ENCODE results near the gene CLCN3. TPM values are rescaled to one million over a fixed set of nuclear protein-coding genes. Genes with fewer than 3 reads are reported as not detected.
A peak's percentile ranks its signal among the peaks of the same experiment; 100 is the strongest.
"Not testable (repeated sequence)": the region's sequence is repeated elsewhere in the genome, so short reads cannot be mapped to it uniquely, and the experiment has no call there.

CLCN3 gene
- total RNA-seq, result 10 to 100 TPM; 24.5 to 26.4 TPM

DNA sequence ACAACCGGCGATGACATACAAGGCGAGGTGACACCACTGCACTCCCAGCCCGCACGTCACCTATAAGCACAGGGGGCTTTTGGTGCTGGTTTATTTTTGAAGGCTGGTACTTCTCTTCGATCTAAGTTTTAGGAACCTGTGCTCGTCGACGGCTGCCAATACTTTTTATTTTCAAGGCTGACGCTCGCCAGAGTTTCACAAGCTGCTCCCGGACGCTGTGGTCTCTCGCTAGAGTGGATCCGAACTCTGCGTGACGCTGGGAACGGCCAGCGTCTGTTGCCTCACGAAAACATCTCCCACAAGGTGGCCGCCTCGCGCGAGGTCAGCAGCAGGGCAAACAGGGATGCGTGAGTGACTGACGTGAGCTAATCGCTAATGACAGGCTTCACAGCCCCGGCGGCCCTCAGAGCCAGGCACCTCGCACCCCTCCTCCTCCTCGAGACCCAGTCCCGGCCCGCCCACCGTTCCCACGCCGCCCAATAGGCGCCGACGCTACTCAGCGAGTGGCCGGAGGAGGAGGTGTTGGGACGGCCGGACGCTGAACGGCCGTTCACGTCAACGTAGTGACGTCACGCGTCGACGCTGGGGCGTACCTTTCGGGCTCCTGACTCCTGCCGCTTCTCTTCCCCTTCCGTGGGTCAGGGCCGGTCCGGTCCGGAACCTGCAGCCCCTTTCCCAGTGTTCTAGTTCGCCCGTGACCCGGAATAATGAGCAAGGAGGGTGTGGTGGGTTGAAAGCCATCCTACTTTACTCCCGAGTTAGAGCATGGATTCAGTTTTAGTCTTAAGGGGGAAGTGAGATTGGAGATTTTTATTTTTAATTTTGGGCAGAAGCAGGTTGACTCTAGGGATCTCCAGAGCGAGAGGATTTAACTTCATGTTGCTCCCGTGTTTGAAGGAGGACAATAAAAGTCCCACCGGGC lies at the start of gene CLCN3:
Gene CLCN3, plus strand, starts transcription at position 621 of the 922 bp plus-strand sequence. CDS start 15,351 bp downstream, outside the sequence.
- Mint-ChIP-seq H3K36me3 (ENCODE audit: low read depth) (peaks cover 6% of the 10 kb centered on the region), H3K27ac (peak within 1 kb of the TSS; percentile 99), H3K27me3 (no peaks in the 10 kb centered on the region), H3K9me3 (no peaks in the 10 kb centered on the region), H3K4me1 (peaks cover 55% of the 10 kb centered on the region), H3K4me3 (peak within 1 kb of the TSS; percentile 93)
- ChIA-PET POLR2A (interaction anchor here (0.7 to 3.8 kb wide), 11 partner anchors 8 to 610 kb away, joined by 3 to 40 read pairs (median 4); partner anchors contain the start of genes CBR4, HPF1 and NEK1), CTCF (interaction anchor here (0.6 to 2.8 kb wide), 12 partner anchors 7 to 126 kb away, joined by 3 to 11 read pairs (median 4); partner anchors contain the start of gene NEK1)
- DNase-seq, result peak; percentile 91

- H3K27ac Mint-ChIP-seq, H3K27me3 Mint-ChIP-seq, H3K4me3 Mint-ChIP-seq, DNase-seq, POLR2A ChIA-PET, H3K9me3 Mint-ChIP-seq, CTCF ChIA-PET: not testable (repeated sequence)
- Mint-ChIP-seq H3K36me3 (ENCODE audit: low read depth) (peaks cover 41% of the 10 kb centered on the region), H3K4me1 (peaks cover 16% of the 10 kb centered on the region)
Measured at GRCh38 chr4:169571012-169571411, 49.4 kb upstream of the CLCN3 start.

- H3K4me3 Mint-ChIP-seq, result no peak overlapping the region
- POLR2A ChIA-PET, result no interaction called here
Measured at GRCh38 chr4:169571435-169571834, 48.9 kb upstream of the CLCN3 start.

GRCh38 chr4:169573889-169574288 lies 46.5 kb upstream of the CLCN3 start:
- Mint-ChIP-seq H3K4me1 (peaks cover 13% of the 10 kb centered on the region), H3K9me3 (no peaks in the 10 kb centered on the region), H3K4me3 (no peak overlapping the region), H3K36me3 (ENCODE audit: low read depth) (peaks cover 43% of the 10 kb centered on the region), H3K27ac (no peak overlapping the region), H3K27me3 (no peaks in the 10 kb centered on the region)
- ChIA-PET CTCF (no interaction called here), POLR2A (no interaction called here)
- no peak for DNase-seq

More at GRCh38 chr4:169571435-169571834, 48.9 kb upstream of the CLCN3 start:
- no peak for DNase-seq
- H3K27me3 Mint-ChIP-seq, result no peaks in the 10 kb centered on the region
- peaks cover 15% of the 10 kb centered on the region for H3K4me1 Mint-ChIP-seq
- CTCF ChIA-PET, result no interaction called here
- peaks cover 44% of the 10 kb centered on the region for H3K36me3 Mint-ChIP-seq (ENCODE audit: low read depth)
- H3K9me3 Mint-ChIP-seq, result no peaks in the 10 kb centered on the region
- no peak overlapping the region for H3K27ac Mint-ChIP-seq

- Mint-ChIP-seq H3K4me3 (no peak overlapping the region), H3K4me1 (peaks cover 7% of the 10 kb centered on the region), H3K27me3 (no peaks in the 10 kb centered on the region), H3K27ac (peak overlapping the region; percentile 17), H3K36me3 (ENCODE audit: low read depth) (peaks cover 12% of the 10 kb centered on the region), H3K9me3 (no peaks in the 10 kb centered on the region)
- ChIA-PET CTCF (no interaction called here), POLR2A (no interaction called here)
- no peak for DNase-seq
Measured at GRCh38 chr4:169582203-169582602, 38.2 kb upstream of the CLCN3 start.

DNA sequence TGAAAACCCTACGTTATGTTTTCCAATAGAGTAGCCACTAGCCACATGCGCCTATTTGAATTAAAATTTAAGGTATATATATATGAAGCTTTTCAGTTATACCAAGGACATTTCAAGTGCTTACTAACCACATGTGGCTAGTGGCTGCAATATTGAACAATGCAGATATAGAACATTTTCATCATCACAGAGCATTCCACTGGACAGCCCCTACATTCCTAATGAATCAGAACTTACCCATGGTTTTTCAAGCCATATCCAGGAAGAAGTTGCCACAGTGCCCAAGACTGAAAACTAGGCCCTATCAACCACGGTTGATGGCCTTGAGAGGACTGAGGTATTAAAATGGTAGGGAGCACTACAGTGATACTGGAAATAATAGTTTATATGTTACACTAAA lies 37.7 kb upstream of the CLCN3 start:
- Mint-ChIP-seq H3K4me3 (no peak overlapping the region), H3K27ac (no peak overlapping the region), H3K36me3 (ENCODE audit: low read depth) (peaks cover 12% of the 10 kb centered on the region), H3K27me3 (no peaks in the 10 kb centered on the region), H3K9me3 (no peaks in the 10 kb centered on the region), H3K4me1 (peaks cover 7% of the 10 kb centered on the region)
- DNase-seq, result no peak
- ChIA-PET POLR2A (no interaction called here), CTCF (no interaction called here)

GRCh38 chr4:169583563-169583962 lies 36.8 kb upstream of the CLCN3 start:
- ChIA-PET CTCF (no interaction called here), POLR2A (no interaction called here)
- Mint-ChIP-seq H3K4me3 (no peak overlapping the region), H3K27ac (no peak overlapping the region), H3K36me3 (ENCODE audit: low read depth) (peaks cover 12% of the 10 kb centered on the region), H3K9me3 (no peaks in the 10 kb centered on the region), H3K4me1 (peaks cover 7% of the 10 kb centered on the region), H3K27me3 (no peaks in the 10 kb centered on the region)
- DNase-seq, result no peak

DNA sequence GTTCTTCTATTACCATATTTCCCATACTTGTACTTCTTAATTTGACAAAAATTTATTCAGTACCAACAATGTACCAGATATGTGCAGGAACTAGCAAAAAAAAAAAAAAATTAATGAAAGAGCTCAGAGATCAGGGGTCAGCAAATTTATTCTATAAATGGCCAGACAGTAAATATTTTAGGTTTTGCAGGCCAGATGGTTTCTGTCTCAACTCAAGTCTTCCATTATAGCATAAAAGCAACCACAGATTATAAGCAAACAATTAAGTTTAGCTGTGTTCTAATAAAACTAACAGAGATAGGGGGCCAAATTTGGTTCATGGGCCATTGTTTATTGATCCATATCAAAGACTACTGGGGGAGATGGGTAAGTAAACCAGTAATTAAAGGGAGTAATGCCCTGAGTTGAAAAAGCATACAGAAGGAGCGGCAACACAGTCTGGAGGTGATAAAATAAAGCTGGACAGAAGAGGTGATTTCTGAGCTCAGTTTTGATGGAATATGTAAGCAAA lies 27.3 kb upstream of the CLCN3 start:
- no peaks in the 10 kb centered on the region for H3K27me3 Mint-ChIP-seq
- peaks cover 3% of the 10 kb centered on the region for H3K4me1 Mint-ChIP-seq
- H3K4me3 Mint-ChIP-seq, result no peak overlapping the region
- H3K27ac Mint-ChIP-seq, result no peak overlapping the region
- no peaks in the 10 kb centered on the region for H3K9me3 Mint-ChIP-seq
- peaks cover 30% of the 10 kb centered on the region for H3K36me3 Mint-ChIP-seq (ENCODE audit: low read depth)
- DNase-seq, result no peak
- POLR2A ChIA-PET, result interaction anchor here (1.2 kb wide), 1 partner anchor 20 kb away, joined by 3 read pairs; no protein-coding TSS in a partner anchor
- CTCF ChIA-PET, result no interaction called here

- CTCF ChIA-PET, result interaction anchor here (0.7 to 1.3 kb wide), 2 partner anchors 28 to 1115 kb away, joined by 3 read pairs; partner anchors contain the start of gene DDX60L
- no peak for DNase-seq
Measured at GRCh38 chr4:169594560-169595195, 25.7 kb upstream of the CLCN3 start.

GRCh38 chr4:169601016-169601771 lies 19.2 kb upstream of the CLCN3 start:
- Mint-ChIP-seq H3K36me3 (ENCODE audit: low read depth) (peaks cover 25% of the 10 kb centered on the region), H3K4me1 (peaks cover 30% of the 10 kb centered on the region)
- POLR2A ChIA-PET, result interaction anchor here (1.4 kb wide), 1 partner anchor 11 kb away, joined by 4 read pairs; the partner anchor contains the start of gene NEK1

More at GRCh38 chr4:169594560-169595195, 25.7 kb upstream of the CLCN3 start:
- POLR2A ChIA-PET, result no interaction called here
- no peaks in the 10 kb centered on the region for H3K9me3 Mint-ChIP-seq
- no peak overlapping the region for H3K4me3 Mint-ChIP-seq
- H3K36me3 Mint-ChIP-seq (ENCODE audit: low read depth), result peaks cover 24% of the 10 kb centered on the region
- no peak overlapping the region for H3K27ac Mint-ChIP-seq
- peaks cover 3% of the 10 kb centered on the region for H3K4me1 Mint-ChIP-seq
- no peaks in the 10 kb centered on the region for H3K27me3 Mint-ChIP-seq

DNA sequence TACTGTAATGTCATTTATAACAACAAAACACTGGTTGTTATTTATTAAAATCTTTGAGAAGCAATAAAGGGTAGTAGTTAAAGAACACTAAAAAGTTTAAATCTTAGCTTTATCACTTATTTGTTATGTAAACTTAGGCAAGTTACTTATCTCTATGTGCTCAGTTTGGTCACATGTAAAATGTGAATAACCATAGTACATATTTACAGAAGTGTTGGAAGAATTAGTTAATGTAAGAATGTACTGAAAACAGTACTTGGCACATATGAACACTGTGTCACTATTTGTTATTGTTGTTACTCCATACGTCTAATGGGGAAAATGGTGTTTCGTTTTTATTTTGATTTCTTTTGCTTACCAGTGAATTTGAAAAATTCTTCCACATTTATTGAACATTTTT lies 17.1 kb upstream of the CLCN3 start:
- DNase-seq, result no peak
- ChIA-PET CTCF (interaction anchor here (1.6 kb wide), 1 partner anchor 17 kb away, joined by 3 read pairs; no protein-coding TSS in a partner anchor), POLR2A (interaction anchor here (2.6 kb wide), 1 partner anchor 9 kb away, joined by 10 read pairs; the partner anchor contains the start of gene NEK1)
- H3K4me3 Mint-ChIP-seq, result no peak overlapping the region
- H3K4me1 Mint-ChIP-seq, result peaks cover 39% of the 10 kb centered on the region
- H3K9me3 Mint-ChIP-seq, result no peaks in the 10 kb centered on the region
- no peak overlapping the region for H3K27ac Mint-ChIP-seq
- H3K27me3 Mint-ChIP-seq, result no peaks in the 10 kb centered on the region
- peaks cover 30% of the 10 kb centered on the region for H3K36me3 Mint-ChIP-seq (ENCODE audit: low read depth)

More at GRCh38 chr4:169601016-169601771, 19.2 kb upstream of the CLCN3 start:
- CTCF ChIA-PET, result interaction anchor here (0.9 kb wide), 1 partner anchor 12 kb away, joined by 4 read pairs; no protein-coding TSS in a partner anchor
- DNase-seq, result no peak
- no peaks in the 10 kb centered on the region for H3K27me3 Mint-ChIP-seq
- H3K4me3 Mint-ChIP-seq, result no peak overlapping the region
- H3K27ac Mint-ChIP-seq, result no peak overlapping the region
- H3K9me3 Mint-ChIP-seq, result no peaks in the 10 kb centered on the region

- Mint-ChIP-seq H3K36me3 (ENCODE audit: low read depth) (peaks cover 33% of the 10 kb centered on the region), H3K27me3 (no peaks in the 10 kb centered on the region), H3K27ac (peak overlapping the region; percentile 6), H3K4me1 (peaks cover 40% of the 10 kb centered on the region), H3K9me3 (no peaks in the 10 kb centered on the region), H3K4me3 (no peak overlapping the region)
- ChIA-PET CTCF (no interaction called here), POLR2A (interaction anchor here (1.1 to 2.6 kb wide), 2 partner anchors 8 to 16 kb away, joined by 3 to 10 read pairs; partner anchors contain the start of genes CLCN3 and NEK1)
- DNase-seq, result peak; percentile 51
Measured at GRCh38 chr4:169604131-169604900, 16.1 kb upstream of the CLCN3 start.

Measured in activated CD4-positive, alpha-beta memory T cell treated with anti-CD3 and anti-CD28 coated beads, Interleukin-2, amount 10 ng/mL, durations not matched to agents 7 days and 5 days (primary cell).